Activated naive CD4-positive, alpha-beta T cell treated with anti-CD3 and anti-CD28 coated beads for 36 hours (primary cell): ENCODE measurements around the gene CAMK2A. TPM values are rescaled to one million over a fixed set of nuclear protein-coding genes. Genes with fewer than 3 reads are reported as not detected.

Source experiments
- CTCF ChIA-PET: fragments of 350-600 bp; sonication (Branson Sonifier 250); formaldehyde crosslinking; loops from one replicate; lab custom pipeline; 2021; ENCODE audit warnings: antibody characterized with exemption; lab: Charles Lee
- DNase-seq: peaks from one replicate; pipeline ENCODE4 v3.0.0-alpha.2; 2020
- H3K27ac Mint-ChIP-seq: one replicate; pipeline ENCODE4 v1.8.0; 2021; ENCODE audit warnings: mild to moderate bottlenecking, mixed read lengths
- H3K27me3 Mint-ChIP-seq: one replicate; pipeline ENCODE4 v1.8.0; 2021; ENCODE audit warnings: low read depth, mixed read lengths
- H3K36me3 Mint-ChIP-seq: one replicate; pipeline ENCODE4 v1.8.0; 2021; ENCODE audit warnings: low read depth, mixed read lengths
- H3K4me1 Mint-ChIP-seq: one replicate; pipeline ENCODE4 v1.8.0; 2021; ENCODE audit warnings: low read depth, mixed read lengths
- H3K4me3 Mint-ChIP-seq: one replicate; pipeline ENCODE4 v1.8.0; 2021; ENCODE audit warnings: mild to moderate bottlenecking, moderate library complexity, mixed read lengths
- H3K9me3 Mint-ChIP-seq: one replicate; pipeline ENCODE4 v1.8.0; 2021; ENCODE audit warnings: mixed read lengths
- intact Hi-C: fragments of 100-400 bp; cut with micrococcal nuclease; formaldehyde crosslinking; loops from one replicate; pipeline ENCODE4 v1.15.1; 2023
- total RNA-seq, 2 experiments: library from RNA; stranded (reverse); gene quantifications; one replicate each; pipeline ENCODE4 v1.2.3, GENCODE V29; 2021

CAMK2A gene
- total RNA-seq, 2 experiments from 2014 or later, result not detected

DNA sequence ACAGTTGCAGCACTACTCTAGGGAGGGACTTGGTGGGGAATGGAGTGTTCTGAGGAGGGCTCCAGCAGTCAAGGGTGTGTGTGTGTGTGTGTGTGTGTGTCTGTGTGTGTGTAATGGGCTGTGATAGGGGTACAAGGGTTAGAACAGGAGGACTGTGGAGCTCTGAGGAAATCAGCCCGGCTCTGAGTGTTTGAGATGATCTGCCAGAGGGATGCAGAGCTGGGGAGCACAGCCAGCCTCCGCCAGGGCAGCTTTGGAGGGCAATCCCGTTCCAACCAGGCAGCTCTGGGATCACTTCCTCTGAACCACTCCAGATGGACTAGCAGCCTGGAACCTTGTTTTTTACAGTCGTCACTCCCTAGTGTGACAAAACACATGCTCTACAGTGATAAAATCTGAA is 102.7 kb downstream of the CAMK2A start:
- no peaks in the 10 kb centered on the region for H3K4me1 Mint-ChIP-seq
- no peak for DNase-seq
- peaks cover 10% of the 10 kb centered on the region for H3K27me3 Mint-ChIP-seq
- intact Hi-C loops, result no loop called here
- H3K27ac Mint-ChIP-seq, result no peak overlapping the region
- CTCF ChIA-PET, result no interaction called here
- no peak overlapping the region for H3K4me3 Mint-ChIP-seq
- H3K9me3 Mint-ChIP-seq, result no peaks in the 10 kb centered on the region
- H3K36me3 Mint-ChIP-seq, result no peaks in the 10 kb centered on the region

DNA sequence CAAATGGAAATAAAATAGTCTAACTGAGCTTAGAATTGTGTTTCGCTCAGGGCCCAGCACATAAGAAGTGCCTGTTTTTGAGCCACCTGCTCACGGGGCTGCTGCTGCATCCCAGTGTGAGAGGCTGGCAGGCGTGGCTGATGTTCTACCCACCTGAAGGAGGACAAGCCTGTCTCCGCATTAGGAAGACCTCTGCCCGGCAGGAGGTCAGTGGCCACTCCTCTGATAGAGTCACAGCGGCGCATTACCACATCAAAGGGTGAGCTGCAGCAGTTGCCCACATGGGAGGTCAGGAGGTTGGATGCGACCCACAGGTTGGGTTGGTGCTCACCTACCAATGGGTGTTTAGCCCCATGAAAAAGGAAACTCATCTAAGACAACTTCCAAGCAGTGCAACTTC is 103.4 kb downstream of the CAMK2A start:
- Mint-ChIP-seq H3K9me3 (no peaks in the 10 kb centered on the region), H3K27ac (no peak overlapping the region), H3K36me3 (no peaks in the 10 kb centered on the region), H3K4me1 (no peaks in the 10 kb centered on the region), H3K4me3 (no peak overlapping the region), H3K27me3 (peaks cover 8% of the 10 kb centered on the region)
- CTCF ChIA-PET, result interaction anchor here (0.6 kb wide), 1 partner anchor 250 kb away, joined by 3 read pairs; no protein-coding TSS in a partner anchor
- DNase-seq, result no peak
- intact Hi-C loops, result no loop called here

- Mint-ChIP-seq H3K4me1 (no peaks in the 10 kb centered on the region), H3K27me3 (peaks cover 3% of the 10 kb centered on the region), H3K27ac (no peak overlapping the region), H3K4me3 (no peak overlapping the region), H3K9me3 (no peaks in the 10 kb centered on the region), H3K36me3 (no peaks in the 10 kb centered on the region)
- intact Hi-C loops, result no loop called here
- CTCF ChIA-PET, result no interaction called here
- no peak for DNase-seq
Measured at GRCh38 chr5:150184990-150185912, 104.3 kb downstream of the CAMK2A start.

GRCh38 chr5:150184006-150184405 is 105.6 kb downstream of the CAMK2A start:
- Mint-ChIP-seq H3K9me3 (no peaks in the 10 kb centered on the region), H3K27ac (no peak overlapping the region), H3K36me3 (no peaks in the 10 kb centered on the region), H3K27me3 (no peaks in the 10 kb centered on the region), H3K4me1 (no peaks in the 10 kb centered on the region), H3K4me3 (no peak overlapping the region)
- no peak for DNase-seq
- intact Hi-C loops, result no loop called here
- CTCF ChIA-PET, result no interaction called here

DNA sequence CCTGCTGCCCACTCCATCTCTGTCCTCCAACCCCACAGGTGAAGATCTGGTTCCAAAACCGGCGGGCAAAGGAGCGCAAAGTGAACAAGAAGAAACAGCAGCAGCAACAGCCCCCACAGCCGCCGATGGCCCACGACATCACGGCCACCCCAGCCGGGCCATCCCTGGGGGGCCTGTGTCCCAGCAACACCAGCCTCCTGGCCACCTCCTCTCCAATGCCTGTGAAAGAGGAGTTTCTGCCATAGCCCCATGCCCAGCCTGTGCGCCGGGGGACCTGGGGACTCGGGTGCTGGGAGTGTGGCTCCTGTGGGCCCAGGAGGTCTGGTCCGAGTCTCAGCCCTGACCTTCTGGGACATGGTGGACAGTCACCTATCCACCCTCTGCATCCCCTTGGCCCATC is 106.1 kb downstream of the CAMK2A start:
- no peaks in the 10 kb centered on the region for H3K36me3 Mint-ChIP-seq
- intact Hi-C loops, result no loop called here
- CTCF ChIA-PET, result no interaction called here
- no peak overlapping the region for H3K27ac Mint-ChIP-seq
- H3K9me3 Mint-ChIP-seq, result no peaks in the 10 kb centered on the region
- no peak overlapping the region for H3K4me3 Mint-ChIP-seq
- H3K4me1 Mint-ChIP-seq, result no peaks in the 10 kb centered on the region
- no peaks in the 10 kb centered on the region for H3K27me3 Mint-ChIP-seq
- DNase-seq, result no peak

GRCh38 chr5:150182774-150183173 is 106.8 kb downstream of the CAMK2A start:
- no peak for DNase-seq
- Mint-ChIP-seq H3K27ac (no peak overlapping the region), H3K4me1 (no peaks in the 10 kb centered on the region), H3K36me3 (no peaks in the 10 kb centered on the region), H3K9me3 (no peaks in the 10 kb centered on the region), H3K4me3 (no peak overlapping the region), H3K27me3 (no peaks in the 10 kb centered on the region)
- CTCF ChIA-PET, result no interaction called here
- intact Hi-C loops, result no loop called here

GRCh38 chr5:150181766-150182545 is 107.6 kb downstream of the CAMK2A start:
- intact Hi-C loops, result no loop called here
- CTCF ChIA-PET, result interaction anchor here (1.3 kb wide), 1 partner anchor 20 kb away, joined by 5 read pairs; no protein-coding TSS in a partner anchor
- Mint-ChIP-seq H3K4me1 (no peaks in the 10 kb centered on the region), H3K27me3 (no peaks in the 10 kb centered on the region), H3K4me3 (no peak overlapping the region), H3K36me3 (no peaks in the 10 kb centered on the region), H3K27ac (no peak overlapping the region), H3K9me3 (no peaks in the 10 kb centered on the region)
- no peak for DNase-seq

DNA sequence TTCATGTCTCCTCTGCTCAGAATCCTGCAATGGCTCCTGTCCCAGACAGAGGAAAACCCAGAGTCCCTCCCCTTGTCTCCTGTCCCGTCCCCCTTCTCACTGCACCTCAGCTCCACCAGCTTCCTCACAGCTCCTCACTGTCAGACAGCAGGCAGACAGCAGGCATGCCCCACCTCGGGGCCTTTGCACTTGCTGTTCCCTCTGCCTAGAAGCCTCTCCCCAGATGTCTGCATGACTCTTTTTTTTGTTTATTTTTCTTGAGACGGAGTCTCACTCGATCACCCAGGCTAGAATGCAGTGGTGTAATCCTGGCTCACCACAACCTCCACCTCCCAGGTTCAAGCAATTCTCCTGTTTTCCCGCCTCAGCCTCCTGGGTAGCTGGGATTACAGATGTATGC is 108.5 kb downstream of the CAMK2A start:
- no peaks in the 10 kb centered on the region for H3K36me3 Mint-ChIP-seq

DNA sequence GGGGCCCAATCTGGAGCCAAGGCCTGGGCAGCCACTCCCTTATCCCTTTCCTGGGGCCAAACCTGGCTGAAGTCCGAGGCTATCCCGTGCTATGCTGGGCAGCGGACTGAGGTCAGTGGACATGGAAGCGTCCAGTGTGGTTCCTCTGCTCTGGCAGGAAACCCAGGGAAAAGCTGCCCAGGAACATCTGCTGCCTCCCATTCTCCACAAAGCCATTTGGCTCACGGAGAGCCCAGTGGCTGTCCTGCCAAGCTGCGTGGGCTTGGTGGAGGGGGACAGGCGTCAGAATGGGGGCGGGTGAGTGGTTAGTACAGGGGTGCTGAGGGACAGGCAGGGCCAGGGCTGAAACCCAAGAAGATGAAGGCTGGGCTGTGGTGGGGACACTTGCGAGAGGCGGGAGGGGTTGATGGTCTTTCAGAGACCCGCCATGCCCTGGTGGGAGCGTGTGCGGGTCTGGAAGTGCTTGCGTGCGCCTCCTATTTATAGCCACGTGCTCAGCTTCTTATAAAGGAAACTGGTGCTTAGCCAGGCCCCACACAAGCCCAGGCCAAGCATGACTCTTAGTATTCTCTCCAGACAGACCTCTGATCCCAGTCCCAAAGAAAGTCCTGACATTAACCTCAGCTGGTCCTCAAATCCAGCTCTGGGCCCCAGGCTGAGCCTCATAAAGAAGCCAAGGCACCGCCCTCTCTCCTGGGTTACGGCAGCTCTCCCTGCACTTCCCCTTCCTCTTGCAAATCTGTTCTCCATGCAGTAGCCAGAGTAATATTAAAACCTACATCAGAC is 109.1 kb downstream of the CAMK2A start:
- CTCF ChIA-PET, result interaction anchor here (0.6 kb wide), 1 partner anchor 228 kb away, joined by 3 read pairs; no protein-coding TSS in a partner anchor
- no peaks in the 10 kb centered on the region for H3K36me3 Mint-ChIP-seq
- H3K27me3 Mint-ChIP-seq, result no peaks in the 10 kb centered on the region
- H3K9me3 Mint-ChIP-seq, result no peaks in the 10 kb centered on the region
- no peak overlapping the region for H3K4me3 Mint-ChIP-seq
- no peaks in the 10 kb centered on the region for H3K4me1 Mint-ChIP-seq
- H3K27ac Mint-ChIP-seq, result no peak overlapping the region
- no peak for DNase-seq
- intact Hi-C loops, result no loop called here

More for the DNA sequence above, 108.5 kb downstream of the CAMK2A start:
- CTCF ChIA-PET, result interaction anchor here (1.3 kb wide), 1 partner anchor 19 kb away, joined by 5 read pairs; no protein-coding TSS in a partner anchor
- Mint-ChIP-seq H3K27ac (no peak overlapping the region), H3K9me3 (no peaks in the 10 kb centered on the region), H3K4me3 (no peak overlapping the region), H3K4me1 (no peaks in the 10 kb centered on the region), H3K27me3 (no peaks in the 10 kb centered on the region)
- intact Hi-C loops, result no loop called here
- no peak for DNase-seq

DNA sequence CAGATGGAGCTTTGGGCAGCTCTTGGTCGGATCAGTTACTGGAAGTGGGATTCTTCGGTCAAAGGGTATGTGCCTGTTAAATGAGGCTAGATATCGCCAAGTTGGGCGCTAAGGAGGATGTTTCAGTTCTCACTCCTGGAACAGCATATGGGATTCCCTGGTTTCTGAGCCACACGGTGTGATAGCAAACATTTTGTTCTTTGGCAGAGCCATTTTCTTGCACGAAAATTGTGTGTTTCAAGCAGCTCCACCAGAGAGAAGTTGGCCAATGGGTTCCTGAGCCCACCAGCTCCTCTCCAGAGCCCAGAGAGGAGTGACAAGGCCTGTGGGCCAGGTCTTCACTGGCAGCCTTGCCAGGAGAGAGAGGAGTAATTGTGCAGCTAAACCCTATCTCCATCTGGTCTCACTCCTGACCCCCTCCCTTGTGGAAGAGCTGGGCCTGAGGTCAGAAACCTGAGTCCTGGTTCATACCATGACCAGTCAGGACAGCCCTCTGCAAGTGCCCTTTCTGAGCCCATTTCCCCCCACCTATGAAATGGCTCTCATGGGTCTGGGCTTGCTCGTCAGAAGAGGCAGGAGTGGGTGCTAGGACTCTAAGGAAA is 110.5 kb downstream of the CAMK2A start:
- CTCF ChIA-PET, result no interaction called here
- Mint-ChIP-seq H3K9me3 (no peaks in the 10 kb centered on the region), H3K4me1 (no peaks in the 10 kb centered on the region), H3K36me3 (no peaks in the 10 kb centered on the region), H3K27ac (no peak overlapping the region), H3K27me3 (no peaks in the 10 kb centered on the region), H3K4me3 (no peak overlapping the region)
- intact Hi-C loops, result no loop called here
- DNase-seq, result no peak

DNA sequence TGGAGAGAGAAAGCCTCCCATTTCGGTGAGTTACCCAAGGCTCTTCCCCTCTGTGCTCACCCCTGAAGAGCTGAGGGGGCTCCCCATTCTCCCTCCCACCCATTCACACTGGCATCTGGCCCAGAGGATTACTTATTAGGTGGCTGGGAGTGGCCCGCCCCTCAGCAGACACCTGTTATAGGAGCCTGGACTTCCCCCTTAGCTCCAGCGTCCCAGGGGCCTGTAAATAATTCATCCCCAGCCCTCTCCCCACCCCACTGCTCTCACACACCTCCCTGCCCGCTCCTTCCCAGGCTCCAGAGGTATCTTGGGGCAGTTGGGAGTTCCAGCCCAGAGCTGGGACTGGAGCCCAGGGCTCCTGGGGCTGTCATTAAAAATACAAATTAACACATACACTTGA is 111.3 kb downstream of the CAMK2A start:
- CTCF ChIA-PET, result no interaction called here

DNA sequence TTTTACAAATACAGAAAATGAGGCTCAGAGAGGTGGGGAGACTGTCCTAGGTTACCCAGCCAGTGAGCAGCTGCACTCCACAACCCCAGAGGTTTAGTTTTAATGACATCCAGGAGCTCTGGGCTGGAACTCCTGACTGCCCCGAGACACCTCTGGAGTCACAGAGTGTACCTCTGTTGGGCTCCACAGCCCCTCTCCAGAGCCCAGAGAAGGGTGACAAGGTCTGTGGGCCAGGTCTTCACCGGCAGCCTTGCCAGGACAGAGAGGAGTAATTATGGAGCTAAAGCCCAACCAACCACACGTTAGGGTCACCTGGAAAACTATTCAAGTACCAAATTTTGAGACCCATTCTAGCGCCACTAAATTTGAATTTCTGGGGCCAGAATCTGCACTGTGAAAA is 111.9 kb downstream of the CAMK2A start:
- Mint-ChIP-seq H3K27ac (no peak overlapping the region), H3K9me3 (no peaks in the 10 kb centered on the region), H3K4me1 (no peaks in the 10 kb centered on the region), H3K36me3 (no peaks in the 10 kb centered on the region), H3K27me3 (no peaks in the 10 kb centered on the region), H3K4me3 (no peak overlapping the region)
- intact Hi-C loops, result no loop called here
- no peak for DNase-seq
- CTCF ChIA-PET, result no interaction called here

More for the DNA sequence above, 111.3 kb downstream of the CAMK2A start:
- no peak overlapping the region for H3K27ac Mint-ChIP-seq
- H3K9me3 Mint-ChIP-seq, result no peaks in the 10 kb centered on the region
- H3K36me3 Mint-ChIP-seq, result no peaks in the 10 kb centered on the region
- no peaks in the 10 kb centered on the region for H3K4me1 Mint-ChIP-seq
- H3K4me3 Mint-ChIP-seq, result no peak overlapping the region
- DNase-seq, result no peak
- intact Hi-C loops, result no loop called here
- no peaks in the 10 kb centered on the region for H3K27me3 Mint-ChIP-seq
